Endothelial cell of umbilical vein (primary cell): Measurements from ENCODE around the gene GBX2. TPM values are rescaled to one million over a fixed set of nuclear protein-coding genes. Genes with fewer than 3 reads are reported as not detected.

ENCODE experiments used
- BruUV-seq: library from RNA; stranded (reverse); fragments of 400-500 nt; replicated peaks from 2 replicates; lab custom pipeline; 2021; lab: Mats Ljungman, UMichigan
- CTCF ChIA-PET: fragments of 300-600, 350-600 bp; sonication (Branson Sonifier 250); formaldehyde crosslinking; loops from one replicate; lab custom pipeline; 2021; ENCODE audit warnings: antibody characterized with exemption, inconsistent platforms; lab: Charles Lee
- POLR2A ChIA-PET: fragments of 300-600, 350-600 bp; sonication (Branson Sonifier 250); formaldehyde crosslinking; loops from one replicate; lab custom pipeline; 2021; ENCODE audit warnings: antibody characterized with exemption, inconsistent platforms; lab: Charles Lee
- DNase-seq: peaks from one replicate; pipeline ENCODE4 v3.0.0-alpha.2; 2011; ENCODE audit warnings: low read depth, low spot score
- FAIRE-seq: peaks from 2 replicates; lab custom pipeline; 2011; peaks lifted over from hg19 to GRCh38; lab: Jason Lieb, UNC
- H2AFZ ChIP-seq: 2 replicates; pipeline ENCODE4 v1.6.0; 2012; ENCODE audit warnings: low read depth, low read length, control low read depth, inconsistent platforms
- H3K27ac ChIP-seq: 2 replicates; pipeline ENCODE4 v1.5.1; 2011; ENCODE audit warnings: low read depth, mild to moderate bottlenecking, control low read depth, low read length, moderate library complexity; ENCODE audit not compliant: insufficient read depth
- H3K27me3 ChIP-seq, 2 experiments: 2 replicates each; pipeline versions ENCODE4 v1.6.0 to v1.6.1; 2011; ENCODE audit warnings: low read length in 2 of 2, mixed read lengths in 1 of 2; ENCODE audit not compliant: control insufficient read depth in 2 of 2, insufficient read depth in 2 of 2
- H3K36me3 ChIP-seq, 2 experiments: 2 replicates in 1 of 2; 3 replicates in 1 of 2; pipeline ENCODE4 v1.5.1; 2011; ENCODE audit warnings: low read length in 2 of 2, mild to moderate bottlenecking in 1 of 2, moderate library complexity in 1 of 2; ENCODE audit not compliant: control insufficient read depth in 2 of 2, insufficient read depth in 2 of 2; ENCODE audit errors: extremely low read depth in 1 of 2
- H3K4me1 ChIP-seq: 3 replicates; pipeline ENCODE4 v1.5.1; 2011; ENCODE audit warnings: mild to moderate bottlenecking, low read length; ENCODE audit not compliant: control insufficient read depth, insufficient read depth; ENCODE audit errors: extremely low read depth
- H3K4me2 ChIP-seq: 2 replicates; pipeline ENCODE4 v1.6.1; 2011; ENCODE audit warnings: low read length, control low read depth, mixed read lengths; ENCODE audit not compliant: insufficient read depth
- H3K4me3 ChIP-seq, 3 experiments: fragments of 200-600 bp in 1 of 3; sonication (generic), shearing (Covaris generic) in 1 of 3; replicated peaks in 1 of 3; 2 replicates each; pipeline ENCODE4 v1.5.1; 2011 to 2016; ENCODE audit warnings: control low read depth in 3 of 3, low read length in 3 of 3, mild to moderate bottlenecking in 2 of 3, inconsistent platforms in 1 of 3, low read depth in 1 of 3, moderate library complexity in 1 of 3; ENCODE audit not compliant: insufficient read depth in 1 of 3
- H3K79me2 ChIP-seq: 2 replicates; pipeline ENCODE4 v1.6.0; 2012; ENCODE audit warnings: low read length, inconsistent platforms; ENCODE audit not compliant: control insufficient read depth, insufficient read depth
- H3K9ac ChIP-seq: replicated peaks from 2 replicates; pipeline ENCODE3; 2011; ENCODE audit warnings: low read length, control low read depth; ENCODE audit not compliant: insufficient read depth; ENCODE audit errors: extremely low read depth
- H3K9me1 ChIP-seq: replicated peaks from 3 replicates; pipeline ENCODE4 v1.6.0; 2011; ENCODE audit warnings: mild to moderate bottlenecking, low read length; ENCODE audit not compliant: control insufficient read depth, insufficient read depth; ENCODE audit errors: extremely low read depth
- H3K9me3 ChIP-seq: replicated peaks from 2 replicates; pipeline ENCODE4 v1.5.1; 2012; ENCODE audit warnings: low read length, inconsistent platforms; ENCODE audit not compliant: control insufficient read depth, insufficient read depth
- H4K20me1 ChIP-seq: replicated peaks from 2 replicates; pipeline ENCODE3; 2011; ENCODE audit warnings: mild to moderate bottlenecking, low read length; ENCODE audit not compliant: control insufficient read depth, insufficient read depth; ENCODE audit errors: extremely low read depth
- EZH2 ChIP-seq: IDR thresholded peaks from 2 replicates; pipeline ENCODE4 v1.6.1; 2012; ENCODE audit warnings: borderline replicate concordance, low read depth, mild to moderate bottlenecking, moderate library complexity, low read length, inconsistent platforms; ENCODE audit not compliant: severe bottlenecking
- FOS ChIP-seq: IDR thresholded peaks from 2 replicates; pipeline ENCODE4 v1.6.1; 2011; ENCODE audit warnings: mild to moderate bottlenecking, low read length, moderate library complexity, borderline replicate concordance; ENCODE audit not compliant: insufficient read depth
- GATA2 ChIP-seq: IDR thresholded peaks from 2 replicates; pipeline ENCODE4 v1.7.0; 2011; ENCODE audit warnings: low read depth, mild to moderate bottlenecking, moderate library complexity, mixed read lengths, low read length; ENCODE audit not compliant: insufficient read length, insufficient read depth
- JUN ChIP-seq: IDR thresholded peaks from 2 replicates; pipeline ENCODE4 v1.6.1; 2011; ENCODE audit warnings: borderline replicate concordance, low read depth; ENCODE audit not compliant: insufficient read length, insufficient read depth
- MYC ChIP-seq: IDR thresholded peaks from one replicate; pipeline ENCODE4 v1.6.1; 2011; ENCODE audit warnings: mild to moderate bottlenecking, low read depth, low read length
- POLR2A ChIP-seq: IDR thresholded peaks from 2 replicates; pipeline ENCODE4 v1.6.1; 2012; ENCODE audit warnings: low read depth, mild to moderate bottlenecking, control low read depth, low read length
- POLR2AphosphoS5 ChIP-seq: IDR thresholded peaks from 2 replicates; pipeline ENCODE4 v1.6.1; 2012; ENCODE audit warnings: low read depth, mild to moderate bottlenecking, control low read depth, low read length, moderate library complexity; ENCODE audit not compliant: insufficient read depth
- dilution Hi-C: fragments of 300-500 bp; cut with MboI; formaldehyde crosslinking; loops from one replicate; pipeline ENCODE4 v1.15.0; 2019; ENCODE audit warnings: low sequenced_read_pairs; ENCODE audit not compliant: extremely low pct_ligation_motif_present
- intact Hi-C: fragments of 100-400 bp; cut with micrococcal nuclease; formaldehyde crosslinking; loops from one replicate; pipeline ENCODE4 v1.10.0; 2022
- polyA plus RNA-seq, 4 experiments: library from polyadenylated mRNA; depleted of rRNA in 3 of 4; stranded (reverse) in 3 of 4; unstranded in 1 of 4; fragments of >200 nt; gene quantifications; 2 replicates each; pipeline versions ENCODE4 v1.2.1 to v1.2.3, GENCODE V29; 2011 to 2012; ENCODE audit warnings: missing spikeins in 1 of 4
- total RNA-seq: library from RNA; stranded (reverse); gene quantifications from 2 replicates; pipeline ENCODE4 v1.2.3, GENCODE V29; 2021
- TF ChIP-seq, protein P1 (sequence below): IDR thresholded peaks from 2 replicates; pipeline ENCODE4 v1.6.1; 2011; ENCODE audit not compliant: insufficient read depth, insufficient read length
- TF ChIP-seq, protein P2 (sequence below), 2 donors: IDR thresholded peaks; 1 replicate in 1 of 2; 2 replicates in 1 of 2; pipeline ENCODE4 v1.5.1; 2011; ENCODE audit warnings: low read length in 2 of 2, mild to moderate bottlenecking in 2 of 2, moderate library complexity in 2 of 2, control low read depth in 1 of 2, inconsistent platforms in 1 of 2, low read depth in 1 of 2; ENCODE audit not compliant: insufficient read depth in 1 of 2; ENCODE audit errors: extremely low read depth in 1 of 2

GBX2 gene
- total and polyA plus RNA-seq, 2 donors (not counting 3 experiments of a cell fraction or from before 2014, with no cell fraction given) = 3.0 to 3.6 TPM

DNA sequence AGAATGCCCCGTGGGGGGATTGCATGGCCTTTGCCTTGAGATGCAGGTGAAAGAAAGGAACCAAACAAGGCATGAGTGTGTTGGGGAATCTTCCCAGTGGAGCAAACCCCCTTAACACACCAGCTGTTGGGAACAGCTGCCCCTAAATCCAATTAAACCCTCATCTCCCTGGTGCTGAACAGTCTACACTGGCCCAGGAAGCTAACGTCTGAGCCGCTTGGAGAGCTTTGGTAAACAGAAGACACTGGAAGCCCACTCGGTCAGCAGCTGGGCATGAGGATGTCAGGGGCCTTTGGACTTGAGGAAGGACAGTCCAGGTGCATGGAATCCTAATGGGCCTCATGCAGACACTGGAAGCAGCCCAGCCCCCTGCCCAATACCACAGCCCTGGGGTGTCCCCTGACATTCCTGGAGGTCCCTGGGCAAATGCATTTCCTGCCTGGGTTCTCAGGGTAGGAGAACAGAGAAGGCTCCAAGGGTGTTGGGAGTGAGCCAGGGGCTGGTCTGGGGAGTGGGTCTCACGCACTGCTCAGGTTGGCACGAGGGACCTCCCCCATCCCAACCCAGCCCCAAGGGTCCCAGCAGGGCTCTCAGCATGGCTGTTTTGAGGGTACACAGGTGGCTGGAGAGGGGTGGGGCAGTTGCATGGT lies 37.7 kb downstream of the GBX2 start:
- H3K9me1 ChIP-seq = no peaks in the 10 kb centered on the region
- H3K4me1 ChIP-seq = no peaks in the 10 kb centered on the region
- H3K79me2 ChIP-seq = no peaks in the 10 kb centered on the region
- no peak overlapping the region for H3K4me2 ChIP-seq
- no peaks in the 10 kb centered on the region for H3K27me3 ChIP-seq
- DNase-seq (no peak), FAIRE-seq (no peak)
- no peaks in the 10 kb centered on the region for H3K36me3 ChIP-seq
- POLR2A ChIA-PET = no interaction called here
- H3K27ac ChIP-seq = no peak overlapping the region
- TF ChIP-seq, protein P1, sequence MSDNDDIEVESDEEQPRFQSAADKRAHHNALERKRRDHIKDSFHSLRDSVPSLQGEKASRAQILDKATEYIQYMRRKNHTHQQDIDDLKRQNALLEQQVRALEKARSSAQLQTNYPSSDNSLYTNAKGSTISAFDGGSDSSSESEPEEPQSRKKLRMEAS = no peak
- TF ChIP-seq, protein P2, sequence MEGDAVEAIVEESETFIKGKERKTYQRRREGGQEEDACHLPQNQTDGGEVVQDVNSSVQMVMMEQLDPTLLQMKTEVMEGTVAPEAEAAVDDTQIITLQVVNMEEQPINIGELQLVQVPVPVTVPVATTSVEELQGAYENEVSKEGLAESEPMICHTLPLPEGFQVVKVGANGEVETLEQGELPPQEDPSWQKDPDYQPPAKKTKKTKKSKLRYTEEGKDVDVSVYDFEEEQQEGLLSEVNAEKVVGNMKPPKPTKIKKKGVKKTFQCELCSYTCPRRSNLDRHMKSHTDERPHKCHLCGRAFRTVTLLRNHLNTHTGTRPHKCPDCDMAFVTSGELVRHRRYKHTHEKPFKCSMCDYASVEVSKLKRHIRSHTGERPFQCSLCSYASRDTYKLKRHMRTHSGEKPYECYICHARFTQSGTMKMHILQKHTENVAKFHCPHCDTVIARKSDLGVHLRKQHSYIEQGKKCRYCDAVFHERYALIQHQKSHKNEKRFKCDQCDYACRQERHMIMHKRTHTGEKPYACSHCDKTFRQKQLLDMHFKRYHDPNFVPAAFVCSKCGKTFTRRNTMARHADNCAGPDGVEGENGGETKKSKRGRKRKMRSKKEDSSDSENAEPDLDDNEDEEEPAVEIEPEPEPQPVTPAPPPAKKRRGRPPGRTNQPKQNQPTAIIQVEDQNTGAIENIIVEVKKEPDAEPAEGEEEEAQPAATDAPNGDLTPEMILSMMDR (IDR thresholded peaks at IDR 0.05; ENCODE audit: extremely low read depth in 1 of 2, insufficient read depth in 1 of 2, low read depth in 1 of 2, low read length in 2 of 2) = no peak
- TF ChIP-seq JUN (no peak), POLR2AphosphoS5 (no peak), MYC (no peak), EZH2 (no peak), FOS (no peak), POLR2A (no peak), GATA2 (no peak)
- no peak overlapping the region for H3K9ac ChIP-seq
- CTCF ChIA-PET = interaction anchor here (1.1 kb wide), 1 partner anchor 11 kb away, joined by 3 read pairs; no protein-coding TSS in a partner anchor
- dilution Hi-C loops = no loop called here
- H3K9me3 ChIP-seq = no peaks in the 10 kb centered on the region
- H2AFZ ChIP-seq = no peak overlapping the region
- no TSS peak for BruUV-seq
- no peak overlapping the region for H3K4me3 ChIP-seq
- no peaks in the 10 kb centered on the region for H4K20me1 ChIP-seq
- intact Hi-C loops = no loop called here
